Pulmonary artery endothelial cell (primary cell): ENCODE results near the gene CCDC85A. TPM values are rescaled to one million over a fixed set of nuclear protein-coding genes. Genes with fewer than 3 reads are reported as not detected.

Experiments
- DNase-seq: peaks from one replicate; pipeline ENCODE4 v3.0.0-alpha.2; 2011; ENCODE audit warnings: low read depth, low spot score
- total RNA-seq: library from RNA; depleted of rRNA; stranded (reverse); fragments of >200 nt; gene quantifications from 2 replicates; pipeline ENCODE4 v1.2.3, GENCODE V29; 2014

The CCDC85A gene
- total RNA-seq, 1 donor from 2014 or later: 29.1 TPM

DNA sequence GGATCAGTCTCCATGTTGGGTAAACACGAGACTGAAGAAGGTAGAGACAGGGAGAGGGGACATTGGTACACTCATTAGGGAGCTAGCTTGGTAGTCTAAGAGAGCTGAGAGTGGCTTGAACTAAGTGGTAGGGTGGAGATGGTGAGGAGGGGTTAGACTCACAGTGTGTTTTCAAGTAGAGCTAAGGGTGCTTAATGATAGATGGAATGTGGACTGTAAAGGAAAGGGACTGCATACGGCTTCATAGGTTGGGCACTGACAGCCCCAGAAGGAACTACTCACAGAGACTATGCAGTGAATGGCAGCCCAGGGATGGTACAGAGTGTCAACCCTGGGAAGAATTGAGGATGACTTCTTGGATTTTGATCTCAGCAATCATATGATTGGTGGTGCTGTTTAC is 178.1 kb downstream of the CCDC85A start:
- DNase-seq: no peak

DNA sequence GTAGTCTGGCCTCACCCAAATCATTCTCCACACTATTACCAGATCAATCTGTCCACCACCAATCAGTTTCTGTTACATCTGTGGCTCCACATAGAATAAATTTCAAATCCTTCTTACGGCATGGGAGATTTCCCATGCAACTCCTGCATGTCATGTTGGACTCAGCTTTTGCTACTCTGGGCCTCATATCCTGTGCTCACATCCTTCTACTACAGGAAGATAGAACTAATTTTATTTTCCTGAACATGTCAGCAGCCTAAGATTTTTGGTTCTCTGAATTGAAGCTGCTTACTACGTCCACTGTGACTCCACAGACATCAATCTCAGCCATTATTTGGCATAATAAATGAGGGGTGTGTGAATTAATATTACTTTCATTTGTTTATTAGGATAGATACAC is 181.1 kb downstream of the CCDC85A start:
- DNase-seq: no peak

DNA sequence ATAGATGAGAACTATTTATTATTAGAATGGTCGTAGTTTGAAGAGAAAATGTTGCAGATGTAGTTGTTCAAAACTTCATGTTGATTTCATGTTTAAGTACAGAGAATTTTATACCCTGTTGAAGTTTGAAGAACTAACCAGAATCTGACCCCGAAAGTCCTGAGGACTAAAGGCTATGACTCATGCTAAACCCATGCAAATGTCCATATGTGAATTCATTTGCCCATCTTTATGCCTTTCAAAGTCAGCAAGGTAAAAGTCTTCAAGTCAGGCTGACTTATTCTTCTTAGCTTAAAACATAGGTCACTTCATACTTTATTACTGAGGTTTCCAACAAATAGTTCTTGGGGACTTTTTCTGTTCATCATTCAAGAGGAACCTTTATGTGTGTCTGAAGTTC is 185.5 kb downstream of the CCDC85A start:
- no peak for DNase-seq

DNA sequence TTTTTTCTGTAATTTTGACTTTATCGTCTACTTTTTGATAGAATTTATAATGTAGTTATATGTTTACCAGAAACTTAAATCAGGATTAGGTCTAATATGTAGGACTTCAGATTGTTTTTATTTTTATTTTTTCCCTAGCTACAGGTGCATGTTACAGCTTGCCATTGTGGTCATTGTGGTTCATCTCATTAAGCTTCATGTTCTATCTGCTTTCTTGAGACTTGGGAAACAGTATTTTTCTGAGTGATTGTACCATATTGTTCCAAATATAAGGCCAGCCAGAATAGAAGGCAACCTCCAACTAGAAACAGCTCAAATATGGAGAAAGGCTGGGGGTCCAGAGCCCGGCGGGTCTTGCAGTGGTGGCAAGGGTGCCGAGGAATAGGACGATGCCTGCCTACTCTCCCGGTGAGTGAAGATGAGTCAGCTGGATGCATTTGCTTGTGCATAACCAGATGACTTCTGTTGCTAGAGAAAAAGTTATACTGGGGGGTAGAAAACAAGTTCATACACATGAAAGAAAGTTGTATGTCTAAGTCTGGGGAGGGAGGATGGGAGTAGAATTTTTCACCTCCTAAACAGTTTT is 188.4 kb downstream of the CCDC85A start:
- no peak for DNase-seq

DNA sequence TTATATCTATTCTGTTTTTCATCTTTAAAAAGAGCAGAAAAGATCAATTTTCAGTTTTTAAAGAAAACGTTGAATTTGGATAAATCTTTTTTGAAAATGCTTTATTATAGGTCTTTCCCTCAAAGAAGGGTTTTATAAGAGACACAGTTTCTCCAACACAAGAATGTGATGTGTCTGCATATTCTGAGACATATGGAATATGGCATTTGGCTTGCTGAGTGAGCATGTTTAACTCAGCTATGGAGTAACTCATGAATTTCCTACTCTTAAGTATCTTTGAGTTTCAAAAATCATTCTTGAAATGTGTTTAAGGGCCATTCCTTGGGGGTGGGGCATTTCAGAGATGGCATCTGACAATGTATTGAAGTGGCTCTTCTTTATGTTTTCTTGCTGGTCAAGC is 191.5 kb downstream of the CCDC85A start:
- no peak for DNase-seq

DNA sequence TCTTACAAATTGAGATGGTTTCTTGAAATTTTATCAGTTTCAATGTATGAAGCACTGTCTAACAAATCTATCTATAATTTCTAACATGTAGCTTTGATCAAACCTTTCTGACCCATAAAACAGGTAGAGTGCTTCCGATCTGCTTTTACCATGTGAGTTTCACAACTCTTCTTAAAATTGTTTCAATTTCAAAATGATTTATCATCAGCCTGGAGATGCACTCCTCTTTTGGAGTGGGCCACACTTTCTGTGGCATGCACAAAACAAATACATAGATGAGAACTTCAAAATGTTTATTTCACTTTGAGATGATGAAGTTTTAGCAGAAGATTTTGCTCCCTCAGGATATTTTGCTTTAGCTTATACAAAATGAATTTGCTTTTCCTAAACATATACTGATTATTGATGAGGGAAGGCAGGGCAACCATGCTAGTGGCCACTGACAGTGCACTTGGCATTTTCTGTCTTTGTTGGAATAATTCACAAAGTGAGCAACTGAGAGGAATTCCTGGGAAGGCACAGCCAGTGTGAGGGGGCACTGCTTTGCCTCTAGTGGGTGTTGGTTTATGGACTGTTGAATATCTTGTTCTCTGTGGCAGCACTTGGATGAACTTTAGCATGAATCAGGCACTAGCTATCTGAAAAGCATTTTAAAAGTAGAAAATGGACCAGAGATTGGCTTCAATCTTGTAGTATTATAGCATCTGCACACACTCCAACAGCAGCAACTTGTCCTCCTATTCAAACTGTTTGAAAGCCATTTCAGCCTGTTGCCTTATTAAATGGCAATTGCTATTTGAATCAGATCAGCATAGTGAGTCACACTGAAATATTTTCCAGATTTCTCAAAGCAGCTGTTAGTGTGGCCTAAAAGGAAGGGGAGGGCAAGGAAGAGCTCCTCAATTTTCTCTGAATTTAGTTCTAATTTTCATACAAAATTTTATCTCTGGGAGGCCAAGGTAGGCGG is 193.2 kb downstream of the CCDC85A start:
- no peak for DNase-seq

DNA sequence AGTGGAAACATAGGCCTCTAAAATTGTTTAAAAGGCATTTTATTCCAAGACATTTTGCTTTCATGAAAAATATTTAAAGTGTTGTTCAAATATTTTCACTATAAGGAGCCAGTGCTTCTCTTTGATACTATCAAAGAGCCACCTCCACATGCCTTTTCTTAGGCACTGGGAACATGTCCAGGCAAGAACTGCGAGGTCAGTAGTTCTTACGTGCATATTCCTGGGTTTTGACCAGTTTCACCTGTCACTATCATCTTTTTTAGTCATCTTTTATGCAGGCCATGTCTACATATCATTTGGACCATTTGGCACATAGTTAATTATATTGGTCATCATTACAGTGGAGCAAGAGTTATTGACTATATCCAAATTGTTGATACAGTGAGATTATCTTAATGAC is 195.3 kb downstream of the CCDC85A start:
- DNase-seq: no peak

DNA sequence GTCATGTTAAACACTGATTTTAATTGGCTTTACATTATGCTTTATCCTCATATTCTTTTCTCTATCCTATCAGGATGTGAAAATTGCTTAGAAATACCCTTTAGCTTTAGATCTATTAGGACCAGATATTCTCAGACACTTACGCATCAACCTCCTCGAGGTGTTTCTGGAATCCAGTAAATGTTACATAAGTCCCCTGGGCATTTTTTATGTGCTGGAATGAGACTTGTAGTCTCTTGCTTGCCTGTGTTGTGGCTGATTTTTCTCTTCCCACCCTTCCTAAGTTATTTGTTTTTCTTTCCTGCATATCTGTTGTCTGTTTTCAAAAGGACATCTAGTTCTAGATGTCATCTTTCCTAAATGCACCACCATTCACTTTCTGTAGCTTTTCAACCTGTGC is 197.1 kb downstream of the CCDC85A start:
- no peak for DNase-seq

DNA sequence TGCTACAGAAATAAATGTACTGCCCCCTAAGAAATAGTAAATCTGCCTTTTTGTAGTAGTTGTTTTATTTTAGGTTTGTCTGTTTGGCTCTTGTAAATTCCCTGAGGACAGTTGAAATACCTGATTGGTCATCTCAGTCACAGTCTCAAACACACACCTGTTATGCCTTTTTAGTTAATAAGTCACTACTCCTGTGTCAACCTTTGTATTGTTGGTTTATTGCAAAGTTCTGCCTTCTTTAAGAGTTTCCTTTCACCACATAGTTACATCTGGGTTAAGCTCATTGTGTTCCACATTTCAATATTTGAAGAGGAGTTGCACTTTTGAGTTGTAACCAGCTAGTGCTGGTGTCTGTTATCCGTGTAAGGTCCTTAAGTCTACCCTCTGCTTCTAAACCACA is 198.7 kb downstream of the CCDC85A start:
- no peak for DNase-seq

DNA sequence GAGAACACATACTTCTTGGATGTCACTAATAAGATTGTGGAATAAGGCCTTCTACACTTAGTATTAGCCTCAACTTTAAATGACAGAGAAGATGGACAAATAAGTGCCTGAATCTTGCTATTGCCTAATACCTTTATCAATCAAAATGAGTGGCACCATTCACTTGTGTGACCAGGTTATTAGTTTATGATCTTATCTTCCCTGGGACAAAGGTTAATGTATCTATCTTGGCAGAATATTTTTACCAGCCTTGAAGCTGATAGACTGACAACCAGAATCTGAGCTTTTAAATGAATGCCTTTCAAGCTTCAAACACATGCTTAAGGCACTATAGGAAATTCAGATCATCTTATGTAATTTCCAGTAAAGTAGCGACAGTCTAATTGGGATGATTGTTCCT is 202.9 kb downstream of the CCDC85A start:
- DNase-seq: no peak

DNA sequence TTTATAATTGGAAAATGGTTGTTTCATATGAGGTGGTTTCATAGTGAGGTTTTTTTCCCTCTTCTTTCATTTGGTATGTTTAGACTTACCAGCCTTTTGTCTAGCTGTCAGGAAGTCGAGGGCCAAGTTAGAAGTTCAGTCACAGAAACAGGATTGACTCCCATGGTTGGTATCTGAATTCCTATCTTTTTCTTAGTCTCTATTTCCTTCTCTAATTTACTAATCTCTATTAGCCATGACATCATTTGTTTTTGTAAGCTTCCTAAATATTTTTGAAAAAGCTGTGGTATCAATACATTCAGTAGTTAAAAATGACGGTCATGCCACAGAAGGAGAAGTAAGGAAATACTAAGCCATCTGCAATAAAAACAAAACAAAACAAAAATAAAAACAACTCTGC is 206.9 kb downstream of the CCDC85A start:
- no peak for DNase-seq

DNA sequence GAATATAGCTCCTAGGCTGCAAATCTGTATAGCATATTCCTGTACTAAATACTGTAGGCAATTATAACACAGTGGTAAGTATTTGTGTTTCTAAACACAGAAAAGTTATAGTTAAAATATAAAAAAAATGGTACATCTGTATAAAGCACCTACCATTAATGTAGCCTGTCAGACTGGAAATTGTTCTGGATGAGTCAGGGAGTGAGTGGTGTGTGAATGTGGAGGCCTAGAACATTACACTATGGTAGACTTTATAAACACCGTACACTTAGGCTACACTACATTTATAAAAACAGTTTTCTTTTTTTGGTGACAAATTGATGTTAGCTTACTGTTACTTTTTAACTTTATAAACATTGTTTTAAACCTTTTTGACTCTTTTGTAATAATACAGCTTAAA is 226.3 kb downstream of the CCDC85A start:
- no peak for DNase-seq

DNA sequence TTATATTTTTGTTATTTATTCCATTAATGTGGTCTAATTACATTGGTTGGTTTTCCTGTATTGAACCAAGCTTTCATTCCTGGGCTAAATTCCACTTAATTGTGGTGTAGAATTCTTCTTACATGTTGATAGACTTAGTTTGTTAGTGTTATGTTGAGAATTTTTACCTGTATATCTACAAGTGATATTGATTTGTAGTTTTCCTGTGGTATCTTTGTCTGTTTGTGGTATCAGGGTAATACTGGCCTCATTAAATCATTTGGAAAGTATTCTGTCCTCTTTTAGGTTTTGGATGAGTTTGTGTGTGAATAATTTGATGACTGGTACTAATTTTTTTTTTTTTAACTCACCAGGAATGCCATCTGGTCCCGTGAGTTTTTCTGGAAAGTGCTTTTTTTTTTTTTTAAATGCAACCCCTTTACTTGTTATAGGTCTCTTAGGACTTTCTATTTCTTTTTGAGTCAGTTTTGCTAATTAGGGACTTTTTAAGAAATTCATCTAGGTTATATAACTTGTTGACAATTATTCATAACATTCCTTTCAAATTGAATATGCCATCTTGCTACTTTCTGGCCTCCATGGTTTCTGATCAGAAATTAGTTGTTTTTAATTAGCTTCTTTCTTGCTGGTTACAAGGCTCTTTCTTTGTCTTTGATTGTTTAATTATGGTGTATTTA is 232.8 kb downstream of the CCDC85A start:
- DNase-seq: no peak
